Hematopoietic multipotent progenitor cell treated with erythropoietin and hydrocortisone succinate and interleukin-3 and kit ligand, for 17 days (in vitro differentiated cells): Measurements from ENCODE around the gene PRPF38A.
"Not testable (repeated sequence)": the region's sequence is repeated elsewhere in the genome, so short reads cannot be mapped to it uniquely, and the experiment has no call there.

Experiments used
- DNase-seq: peaks from one replicate; pipeline ENCODE4 v3.0.0-alpha.2; 2015; ENCODE audit warnings: low spot score

The PRPF38A gene

GRCh38 chr1:52404116-52404974 is at the start of gene PRPF38A, which contains the start of gene ORC1:
TSS of gene PRPF38A (plus strand) at chr1:52404602. CDS start at chr1:52404750, 148 bp downstream.
TSS of gene ORC1 (minus strand) at chr1:52404423. CDS start at chr1:52402223, 2,200 bp downstream.
- peak; percentile 96 for DNase-seq

- DNase-seq, result no peak
Measured at GRCh38 chr1:52355436-52355835, 49.0 kb upstream of the PRPF38A start.

- DNase-seq, result no peak
Measured at GRCh38 chr1:52355847-52356505, 48.4 kb upstream of the PRPF38A start.

GRCh38 chr1:52356818-52357355 is 47.5 kb upstream of the PRPF38A start:
- no peak for DNase-seq

- no peak for DNase-seq
Measured at GRCh38 chr1:52357397-52357796, 47.0 kb upstream of the PRPF38A start.

GRCh38 chr1:52358851-52359497 is 45.4 kb upstream of the PRPF38A start:
- no peak for DNase-seq

- DNase-seq, result no peak
Measured at GRCh38 chr1:52359676-52360594, 44.5 kb upstream of the PRPF38A start.

GRCh38 chr1:52360595-52360968 is 43.8 kb upstream of the PRPF38A start:
- DNase-seq, result no peak

- peak; percentile 19 for DNase-seq
Measured at GRCh38 chr1:52364235-52364839, 40.1 kb upstream of the PRPF38A start.

GRCh38 chr1:52365071-52365745 is 39.2 kb upstream of the PRPF38A start:
- peak; percentile 54 for DNase-seq

GRCh38 chr1:52365746-52366516 is 38.5 kb upstream of the PRPF38A start, which contains the start of gene CC2D1B:
TSS of gene CC2D1B (minus strand) at chr1:52366205. CDS start at chr1:52364620, 1,585 bp downstream.
- peak; percentile 97 for DNase-seq

GRCh38 chr1:52366517-52366827 is 37.9 kb upstream of the PRPF38A start:
- no peak for DNase-seq

GRCh38 chr1:52367272-52367671 is 37.1 kb upstream of the PRPF38A start:
- no peak for DNase-seq

- DNase-seq, result peak; percentile 33
Measured at GRCh38 chr1:52368383-52369172, 35.8 kb upstream of the PRPF38A start.

GRCh38 chr1:52369851-52370250 is 34.6 kb upstream of the PRPF38A start:
- not testable (repeated sequence) for DNase-seq

- no peak for DNase-seq
Measured at GRCh38 chr1:52385376-52385775, 19.0 kb upstream of the PRPF38A start.

- DNase-seq, result no peak
Measured at GRCh38 chr1:52386458-52386857, 17.9 kb upstream of the PRPF38A start.

GRCh38 chr1:52393174-52393573 is 11.2 kb upstream of the PRPF38A start:
- DNase-seq, result no peak

- no peak for DNase-seq
Measured at GRCh38 chr1:52399629-52400028, 4.8 kb upstream of the PRPF38A start.
